Endothelial cell of umbilical vein (primary cell): ENCODE measurements around the gene TMPRSS15.

ENCODE experiments used
- CTCF ChIP-seq, 2 donors: IDR thresholded peaks; 1 replicate in 1 of 2; 2 replicates in 1 of 2; pipeline ENCODE4 v1.5.1; 2011; ENCODE audit warnings: low read length in 2 of 2, mild to moderate bottlenecking in 2 of 2, moderate library complexity in 2 of 2, control low read depth in 1 of 2, inconsistent platforms in 1 of 2, low read depth in 1 of 2; ENCODE audit not compliant: insufficient read depth in 1 of 2; ENCODE audit errors: extremely low read depth in 1 of 2
- POLR2A ChIP-seq: IDR thresholded peaks from 2 replicates; pipeline ENCODE4 v1.6.1; 2012; ENCODE audit warnings: low read depth, mild to moderate bottlenecking, control low read depth, low read length
- POLR2AphosphoS5 ChIP-seq: IDR thresholded peaks from 2 replicates; pipeline ENCODE4 v1.6.1; 2012; ENCODE audit warnings: low read depth, mild to moderate bottlenecking, control low read depth, low read length, moderate library complexity; ENCODE audit not compliant: insufficient read depth

- TF ChIP-seq CTCF (IDR thresholded peaks at IDR 0.05; ENCODE audit: extremely low read depth in 1 of 2, insufficient read depth in 1 of 2, low read depth in 1 of 2, low read length in 2 of 2): no peak
- TF ChIP-seq POLR2AphosphoS5: no peak
- no peak for TF ChIP-seq POLR2A
Observed at GRCh38 chr21:18273400-18273799, 130.2 kb downstream of the TMPRSS15 start.
